Nephron (organoid): Measurements from ENCODE around the gene ECE2.

Experiments
- H3K27ac Mint-ChIP-seq, 3 experiments: 2 replicates each; pipeline ENCODE4 v1.8.0; 2020; ENCODE audit warnings: mixed read lengths in 3 of 3, mild to moderate bottlenecking in 2 of 3, moderate library complexity in 1 of 3
- H3K27me3 Mint-ChIP-seq: 2 replicates; pipeline ENCODE4 v1.8.0; 2021; ENCODE audit warnings: low read depth, mild to moderate bottlenecking, moderate library complexity, mixed read lengths
- H3K36me3 Mint-ChIP-seq: 2 replicates; pipeline ENCODE4 v1.8.0; 2020; ENCODE audit warnings: low read depth, mixed read lengths
- H3K4me1 Mint-ChIP-seq: 2 replicates; pipeline ENCODE4 v1.8.0; 2020; ENCODE audit warnings: mixed read lengths
- H3K4me3 Mint-ChIP-seq, 3 experiments: 2 replicates each; pipeline ENCODE4 v1.8.0; 2020; ENCODE audit warnings: mild to moderate bottlenecking in 3 of 3, mixed read lengths in 3 of 3, moderate library complexity in 2 of 3
- H3K9me3 Mint-ChIP-seq: 2 replicates; pipeline ENCODE4 v1.8.0; 2020; ENCODE audit warnings: mixed read lengths
- CTCF ChIP-seq, 3 experiments: fragments of 200-600 bp; sonication (generic); IDR thresholded peaks; one replicate each; pipeline ENCODE4 v1.5.0; 2021; ENCODE audit warnings: antibody characterized with exemption in 3 of 3; ENCODE audit not compliant: unreplicated experiment in 3 of 3

Gene ECE2

DNA sequence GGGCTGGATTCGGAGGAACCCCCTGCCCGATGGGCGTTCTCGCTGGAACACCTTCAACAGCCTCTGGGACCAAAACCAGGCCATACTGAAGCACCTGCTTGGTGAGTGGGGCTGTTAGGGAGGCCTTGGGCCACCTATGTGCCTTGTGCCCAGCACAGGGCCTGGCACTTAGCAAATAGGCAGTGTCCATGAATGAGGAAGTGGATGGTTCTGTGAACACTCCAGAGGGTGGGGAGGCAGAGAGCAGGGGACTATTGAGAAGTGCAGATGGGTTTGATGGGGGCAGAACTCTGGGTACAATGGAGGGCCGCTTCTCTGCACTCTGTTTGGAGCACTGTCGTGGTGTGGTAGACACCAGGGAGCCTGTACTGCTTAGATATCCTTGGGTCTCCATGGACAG is 1.5 kb downstream of the ECE2 start:
- no peaks in the 10 kb centered on the region for H3K36me3 Mint-ChIP-seq

GRCh38 chr3:184282941-184283340 is 7.1 kb downstream of the ECE2 start:
- Mint-ChIP-seq H3K27ac (no peak overlapping the region), H3K9me3 (no peaks in the 10 kb centered on the region), H3K27me3 (peaks cover 73% of the 10 kb centered on the region), H3K36me3 (no peaks in the 10 kb centered on the region), H3K4me3 (no peak overlapping the region), H3K4me1 (peaks cover 4% of the 10 kb centered on the region)
- TF ChIP-seq CTCF (IDR thresholded peaks at IDR 0.05; ENCODE audit: unreplicated experiment in 3 of 3) = no peak

More for the DNA sequence above, 1.5 kb downstream of the ECE2 start:
- no peaks in the 10 kb centered on the region for H3K9me3 Mint-ChIP-seq
- no peaks in the 10 kb centered on the region for H3K4me1 Mint-ChIP-seq
- H3K27ac Mint-ChIP-seq = no peak overlapping the region
- no peak for TF ChIP-seq CTCF (IDR thresholded peaks at IDR 0.05; ENCODE audit: unreplicated experiment in 3 of 3)
- no peak overlapping the region for H3K4me3 Mint-ChIP-seq
- peaks cover 87% of the 10 kb centered on the region for H3K27me3 Mint-ChIP-seq

DNA sequence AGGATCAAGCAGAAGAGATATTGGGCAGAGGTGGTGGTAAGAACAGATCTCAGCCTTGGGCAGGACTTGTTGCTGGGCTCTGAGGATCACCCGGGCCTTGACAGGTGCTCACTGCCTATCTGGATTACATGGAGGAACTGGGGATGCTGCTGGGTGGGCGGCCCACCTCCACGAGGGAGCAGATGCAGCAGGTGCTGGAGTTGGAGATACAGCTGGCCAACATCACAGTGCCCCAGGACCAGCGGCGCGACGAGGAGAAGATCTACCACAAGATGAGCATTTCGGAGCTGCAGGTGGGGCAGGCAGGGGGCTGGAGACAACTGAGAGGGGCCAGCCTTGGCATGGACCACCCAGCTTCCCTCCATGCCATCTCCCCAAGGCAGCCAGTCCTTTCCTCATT is 7.9 kb downstream of the ECE2 start:
- no peak overlapping the region for H3K27ac Mint-ChIP-seq
- H3K4me1 Mint-ChIP-seq = peaks cover 4% of the 10 kb centered on the region
- no peaks in the 10 kb centered on the region for H3K36me3 Mint-ChIP-seq
- no peak for TF ChIP-seq CTCF (IDR thresholded peaks at IDR 0.05; ENCODE audit: unreplicated experiment in 3 of 3)
- H3K27me3 Mint-ChIP-seq = peaks cover 67% of the 10 kb centered on the region
- H3K9me3 Mint-ChIP-seq = no peaks in the 10 kb centered on the region
- no peak overlapping the region for H3K4me3 Mint-ChIP-seq

GRCh38 chr3:184284696-184285095 is 8.9 kb downstream of the ECE2 start:
- H3K36me3 Mint-ChIP-seq = no peaks in the 10 kb centered on the region
- no peak overlapping the region for H3K4me3 Mint-ChIP-seq

GRCh38 chr3:184289426-184289938 is 13.7 kb downstream of the ECE2 start:
- Mint-ChIP-seq H3K27me3 (peaks cover 38% of the 10 kb centered on the region), H3K4me1 (peaks cover 4% of the 10 kb centered on the region), H3K4me3 (no peak overlapping the region), H3K9me3 (no peaks in the 10 kb centered on the region), H3K36me3 (no peaks in the 10 kb centered on the region), H3K27ac (no peak overlapping the region)
- TF ChIP-seq CTCF (IDR thresholded peaks at IDR 0.05; ENCODE audit: unreplicated experiment in 3 of 3) = peak; percentile 19 to 52 (median 31)

More at GRCh38 chr3:184284696-184285095, 8.9 kb downstream of the ECE2 start:
- H3K4me1 Mint-ChIP-seq = peaks cover 4% of the 10 kb centered on the region
- H3K9me3 Mint-ChIP-seq = no peaks in the 10 kb centered on the region
- H3K27me3 Mint-ChIP-seq = peaks cover 65% of the 10 kb centered on the region
- TF ChIP-seq CTCF (IDR thresholded peaks at IDR 0.05; ENCODE audit: unreplicated experiment in 3 of 3) = peak; percentile 14 to 43 (median 15)
- no peak overlapping the region for H3K27ac Mint-ChIP-seq

DNA sequence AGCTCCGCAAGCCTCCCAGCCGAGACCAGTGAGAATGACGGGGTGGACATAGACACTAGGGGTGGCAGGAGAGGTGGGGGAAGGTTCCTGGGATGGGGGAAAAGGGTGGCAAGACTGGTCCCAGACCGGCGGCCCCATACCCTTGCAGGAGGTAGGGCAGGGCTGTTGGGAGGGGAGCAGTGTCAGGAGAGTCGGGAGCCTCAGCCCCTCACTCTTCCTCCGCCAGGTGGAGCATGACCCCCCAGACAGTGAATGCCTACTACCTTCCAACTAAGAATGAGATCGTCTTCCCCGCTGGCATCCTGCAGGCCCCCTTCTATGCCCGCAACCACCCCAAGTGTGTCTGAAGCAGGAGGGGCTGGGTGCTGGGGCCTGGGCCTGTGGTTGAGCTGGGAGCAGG is 14.5 kb downstream of the ECE2 start:
- Mint-ChIP-seq H3K27ac (no peak overlapping the region), H3K4me3 (no peak overlapping the region), H3K27me3 (peaks cover 41% of the 10 kb centered on the region), H3K36me3 (no peaks in the 10 kb centered on the region), H3K4me1 (no peaks in the 10 kb centered on the region), H3K9me3 (no peaks in the 10 kb centered on the region)
- no peak for TF ChIP-seq CTCF (IDR thresholded peaks at IDR 0.05; ENCODE audit: unreplicated experiment in 3 of 3)
